Gastrocnemius medialis (tissue), 4 donors: Measurements from ENCODE around the gene DHRSX. TPM values are rescaled to one million over a fixed set of nuclear protein-coding genes. Genes with fewer than 3 reads are reported as not detected.
"Not testable (repeated sequence)": the region's sequence is repeated elsewhere in the genome, so short reads cannot be mapped to it uniquely, and the experiment has no call there.

Experiments used
- ATAC-seq, 2 donors: fragments of 150-250 bp; one replicate each; pipeline ENCODE4 v1.9.1; 2016
- DNase-seq, 2 donors: peaks; one replicate each; pipeline ENCODE4 v3.0.0-alpha.2; 2019
- H3K27ac ChIP-seq, 4 donors: fragments of 200-600 bp; sonication (generic); 1 replicate in 1 of 4; 2 replicates in 3 of 4; pipeline ENCODE4 v1.5.1; 2016 to 2018; ENCODE audit warnings: mild to moderate bottlenecking in 2 of 4, moderate library complexity in 1 of 4
- H3K27me3 ChIP-seq, 3 donors: fragments of 200-600 bp; sonication (generic) in 2 of 3; 1 replicate in 1 of 3; 2 replicates in 2 of 3; pipeline versions ENCODE4 v1.5.1 to v1.6.0; 2016 to 2019; ENCODE audit warnings: mild to moderate bottlenecking in 1 of 3, moderate library complexity in 1 of 3
- H3K36me3 ChIP-seq, 2 donors: fragments of 200-600 bp; sonication (generic) in 1 of 2; one replicate each; pipeline ENCODE4 v1.5.1; 2017 to 2018
- H3K4me1 ChIP-seq, 2 donors: fragments of 200-600 bp; sonication (generic) in 1 of 2; one replicate each; pipeline ENCODE4 v1.5.1; 2016 to 2017; ENCODE audit warnings: mild to moderate bottlenecking in 2 of 2
- H3K4me3 ChIP-seq, 4 donors: fragments of 200-600 bp; sonication (generic) in 3 of 4; 1 replicate in 1 of 4; 2 replicates in 3 of 4; pipeline ENCODE4 v1.5.1; 2016 to 2019; ENCODE audit warnings: mild to moderate bottlenecking in 2 of 4
- H3K9me3 ChIP-seq, 3 donors: fragments of 200-600 bp; sonication (generic) in 2 of 3; 1 replicate in 1 of 3; 2 replicates in 2 of 3; pipeline ENCODE4 v1.5.1; 2016 to 2019
- POLR2A ChIP-seq, 2 donors: fragments of 450-650 bp; IDR thresholded peaks; one replicate each; pipeline ENCODE4 v1.6.1; 2017; ENCODE audit warnings: antibody characterized with exemption in 2 of 2, mild to moderate bottlenecking in 2 of 2, moderate library complexity in 2 of 2
- in situ Hi-C, 4 donors: fragments of 200-750 bp; cut with MboI; loops; one replicate each; pipeline versions ENCODE4 v1.15.0 to v1.8.0; 2017; ENCODE audit warnings: low sequenced_read_pairs in 4 of 4
- intact Hi-C: fragments of 100-400 bp; cut with DNase I; formaldehyde crosslinking; loops from one replicate; pipeline ENCODE4 v1.15.1; 2023; ENCODE audit warnings: low total_unique reads
- total RNA-seq, 4 donors: library from RNA; depleted of rRNA; stranded (reverse); fragments of >200 nt; gene quantifications; one replicate each; pipeline versions ENCODE4 v1.1.0 to v1.2.3, GENCODE V29; 2016
- TF ChIP-seq, protein P1 (sequence below), 5 experiments: fragments of 450-650 bp in 3 of 5; fragments of 200-600 bp in 2 of 5; sonication (generic) in 2 of 5; IDR thresholded peaks in 4 of 5; conservative IDR thresholded peaks in 1 of 5; 1 replicate in 4 of 5; 2 replicates in 1 of 5; pipeline ENCODE4 v1.5.1; 2016 to 2019; ENCODE audit warnings: antibody characterized with exemption in 5 of 5, mild to moderate bottlenecking in 3 of 5, moderate library complexity in 3 of 5

DHRSX gene
- total RNA-seq, 4 donors from 2014 or later, result 9.8 to 31.1 (median 13.6) TPM

DNA sequence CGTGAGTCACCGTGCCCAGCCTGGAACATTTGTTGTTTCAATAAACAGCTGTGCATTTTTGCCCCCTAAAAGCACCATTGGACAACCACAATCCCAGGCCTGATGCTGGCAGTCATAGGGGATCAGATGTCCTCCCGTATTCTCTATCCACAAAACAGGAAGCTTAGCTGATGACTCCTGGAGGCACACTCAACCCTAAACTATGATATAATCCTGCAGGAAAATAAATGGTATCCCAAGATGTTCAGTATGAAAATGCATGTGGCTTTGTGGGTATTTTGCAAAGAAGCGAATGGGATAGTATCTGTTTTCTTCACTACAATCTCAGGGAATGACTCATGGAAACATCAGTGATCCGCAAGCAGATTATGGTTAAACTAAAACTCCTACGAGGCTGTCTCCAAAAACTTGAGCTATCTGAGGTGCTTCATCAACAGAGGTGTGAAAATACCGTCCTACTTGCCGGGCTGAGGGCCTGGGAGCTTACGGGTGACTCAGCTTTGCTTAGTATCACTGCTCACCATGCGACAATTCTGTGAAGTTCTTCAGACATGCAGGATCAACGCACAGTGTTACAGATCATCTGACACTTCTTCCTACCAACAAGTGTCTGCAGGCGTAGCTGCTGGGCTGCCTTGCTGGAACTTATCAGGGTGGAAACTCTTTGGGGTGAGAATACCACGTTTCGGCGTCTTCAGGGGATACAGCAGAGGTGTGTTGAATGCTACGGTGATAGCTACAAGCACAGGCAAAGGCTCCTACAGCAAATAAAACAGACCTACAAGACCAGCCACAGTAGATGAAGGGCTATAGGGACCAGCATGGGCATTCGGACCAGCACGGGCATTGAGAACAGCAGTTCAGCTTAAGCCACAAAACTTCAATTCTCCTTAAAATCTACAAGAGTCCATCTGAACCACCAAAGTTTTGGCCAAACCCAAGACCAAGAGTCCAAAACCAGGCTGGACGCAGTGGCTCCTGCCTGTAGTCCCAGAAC lies 148.5 kb downstream of the DHRSX start:
- intact Hi-C loops (no loop called here), in situ Hi-C loops (no loop called here)
- peak; percentile 61 to 77 for DNase-seq
- H3K27ac ChIP-seq, result peak overlapping the region; percentile 63 to 89 (median 86)
- no peak for TF ChIP-seq POLR2A (IDR thresholded peaks at IDR 0.05)
- TF ChIP-seq, protein P1, sequence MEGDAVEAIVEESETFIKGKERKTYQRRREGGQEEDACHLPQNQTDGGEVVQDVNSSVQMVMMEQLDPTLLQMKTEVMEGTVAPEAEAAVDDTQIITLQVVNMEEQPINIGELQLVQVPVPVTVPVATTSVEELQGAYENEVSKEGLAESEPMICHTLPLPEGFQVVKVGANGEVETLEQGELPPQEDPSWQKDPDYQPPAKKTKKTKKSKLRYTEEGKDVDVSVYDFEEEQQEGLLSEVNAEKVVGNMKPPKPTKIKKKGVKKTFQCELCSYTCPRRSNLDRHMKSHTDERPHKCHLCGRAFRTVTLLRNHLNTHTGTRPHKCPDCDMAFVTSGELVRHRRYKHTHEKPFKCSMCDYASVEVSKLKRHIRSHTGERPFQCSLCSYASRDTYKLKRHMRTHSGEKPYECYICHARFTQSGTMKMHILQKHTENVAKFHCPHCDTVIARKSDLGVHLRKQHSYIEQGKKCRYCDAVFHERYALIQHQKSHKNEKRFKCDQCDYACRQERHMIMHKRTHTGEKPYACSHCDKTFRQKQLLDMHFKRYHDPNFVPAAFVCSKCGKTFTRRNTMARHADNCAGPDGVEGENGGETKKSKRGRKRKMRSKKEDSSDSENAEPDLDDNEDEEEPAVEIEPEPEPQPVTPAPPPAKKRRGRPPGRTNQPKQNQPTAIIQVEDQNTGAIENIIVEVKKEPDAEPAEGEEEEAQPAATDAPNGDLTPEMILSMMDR (IDR thresholded peaks at IDR 0.05 in 4 of 5, conservative IDR thresholded peaks at IDR 0.05 in 1 of 5), result no peak
- no peak overlapping the region for H3K4me3 ChIP-seq
- H3K36me3 ChIP-seq, result no peaks in the 10 kb centered on the region
- no peaks in the 10 kb centered on the region for H3K9me3 ChIP-seq
- peaks cover 0 to 27% of the 10 kb centered on the region in 2 donors for H3K4me1 ChIP-seq
- peak; percentile 80 to 84 for ATAC-seq
- no peaks in the 10 kb centered on the region for H3K27me3 ChIP-seq

DNA sequence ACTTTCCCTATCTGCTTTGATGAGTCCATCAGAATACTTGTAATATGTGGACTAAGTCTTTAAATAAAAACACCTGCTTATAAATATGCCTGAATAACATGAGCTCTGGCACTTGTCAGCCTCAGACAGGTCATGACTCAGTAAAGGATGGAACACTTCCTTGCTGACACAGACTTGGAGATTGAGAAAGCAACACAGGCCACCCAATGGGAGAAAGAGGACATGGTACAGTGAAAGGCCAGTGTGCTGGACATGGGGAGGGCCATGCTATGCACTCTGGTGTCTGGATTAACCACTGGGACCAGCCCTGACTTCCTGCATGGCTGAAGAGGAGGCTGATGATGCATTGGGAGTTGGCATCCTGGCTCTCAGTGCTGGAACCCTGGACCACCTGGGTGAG lies 149.5 kb downstream of the DHRSX start:
- Histone ChIP-seq H3K27me3 (no peaks in the 10 kb centered on the region), H3K4me3 (no peak overlapping the region), H3K9me3 (no peaks in the 10 kb centered on the region), H3K36me3 (no peaks in the 10 kb centered on the region), H3K4me1 (peaks cover 0 to 23% of the 10 kb centered on the region in 2 donors), H3K27ac (peak overlapping the region; percentile 63 to 89 (median 86))
- intact Hi-C loops (no loop called here), in situ Hi-C loops (no loop called here)
- ATAC-seq, result peak; percentile 86 to 88
- TF ChIP-seq, protein P1 (IDR thresholded peaks at IDR 0.05 in 4 of 5, conservative IDR thresholded peaks at IDR 0.05 in 1 of 5), result no peak
- no peak for TF ChIP-seq POLR2A (IDR thresholded peaks at IDR 0.05)
- peak; percentile 64 to 83 for DNase-seq

DNA sequence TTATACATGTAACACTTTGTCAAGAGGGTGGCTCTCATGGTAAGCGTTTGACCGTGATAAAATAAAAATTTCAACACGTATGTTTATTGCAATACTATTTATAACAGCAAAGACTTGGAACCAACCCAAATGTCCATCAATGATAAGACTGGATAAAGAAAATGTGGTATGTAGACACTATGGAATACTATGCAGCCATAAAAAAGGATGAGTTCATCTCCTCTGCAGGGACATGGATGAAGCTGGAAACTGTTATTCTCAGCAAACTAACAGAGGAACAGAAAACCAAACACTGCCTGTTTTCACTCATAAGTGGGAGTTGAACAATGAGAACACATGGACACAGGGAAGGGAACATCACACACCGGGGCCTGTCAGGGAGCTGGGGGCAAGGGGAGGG lies 150.1 kb downstream of the DHRSX start:
- DNase-seq, H3K36me3 ChIP-seq, H3K4me3 ChIP-seq, ATAC-seq, intact Hi-C loops, H3K27me3 ChIP-seq, H3K9me3 ChIP-seq, in situ Hi-C loops: not testable (repeated sequence)
- Histone ChIP-seq H3K4me1 (peaks cover 0 to 23% of the 10 kb centered on the region in 2 donors), H3K27ac (peak overlapping the region in 3 of 4 donors; percentile 83 to 89 (median 89))

DNA sequence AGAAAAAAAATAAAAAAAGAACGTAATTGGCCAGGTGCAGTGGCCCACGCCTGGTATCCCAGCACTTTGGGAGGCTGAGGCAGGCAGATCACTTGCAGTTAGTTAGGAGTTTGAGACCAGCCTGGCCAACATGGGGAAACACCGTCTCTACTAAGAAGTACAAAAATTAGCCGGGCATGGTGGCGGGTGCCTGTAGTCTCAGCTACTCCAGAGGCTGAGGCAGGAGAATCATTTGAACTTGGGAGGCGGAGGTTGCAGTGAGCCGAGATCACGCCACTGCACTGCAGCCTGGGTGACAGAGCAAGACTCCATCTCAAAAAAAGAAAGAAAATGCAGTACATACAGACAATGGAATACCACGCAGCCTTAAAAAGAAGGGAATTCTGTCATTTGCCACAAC lies 150.7 kb downstream of the DHRSX start:
- H3K4me3 ChIP-seq, in situ Hi-C loops, intact Hi-C loops, DNase-seq, H3K9me3 ChIP-seq, H3K27me3 ChIP-seq, H3K27ac ChIP-seq, ATAC-seq, H3K36me3 ChIP-seq: not testable (repeated sequence)
- peaks cover 0 to 23% of the 10 kb centered on the region in 2 donors for H3K4me1 ChIP-seq

DNA sequence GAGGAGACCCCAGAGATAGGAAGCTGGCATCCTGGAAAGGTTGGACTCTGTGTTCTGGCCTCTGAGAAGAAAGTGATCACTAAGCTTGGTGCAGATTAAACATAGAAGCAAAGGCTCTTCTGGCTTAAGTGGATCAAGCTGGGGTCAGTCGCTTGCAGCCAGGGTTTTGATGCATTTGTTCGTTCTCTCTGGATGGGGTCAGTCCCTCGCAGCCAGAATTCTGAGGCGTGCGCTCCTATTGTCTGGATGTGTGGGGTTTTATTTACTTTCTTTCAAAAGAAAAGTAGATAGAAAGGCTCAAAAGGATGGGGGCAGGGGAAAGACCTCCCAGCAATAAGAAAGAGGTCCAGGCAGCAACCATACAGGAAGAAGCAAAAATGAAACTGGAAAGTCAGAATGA lies 152.6 kb downstream of the DHRSX start:
- TF ChIP-seq, protein P1 (IDR thresholded peaks at IDR 0.05 in 4 of 5, conservative IDR thresholded peaks at IDR 0.05 in 1 of 5), result no peak
- TF ChIP-seq POLR2A (IDR thresholded peaks at IDR 0.05), result no peak
- no peaks in the 10 kb centered on the region for H3K36me3 ChIP-seq
- intact Hi-C loops (no loop called here), in situ Hi-C loops (loop anchor here in 1 of 4 donors (25.0 kb wide), 2 partner anchors 264 to 1361 kb away; no protein-coding TSS in a partner anchor)
- no peaks in the 10 kb centered on the region for H3K9me3 ChIP-seq
- DNase-seq (no peak), ATAC-seq (no peak)
- H3K4me1 ChIP-seq, result peaks cover 0 to 24% of the 10 kb centered on the region in 2 donors
- H3K27me3 ChIP-seq, result no peaks in the 10 kb centered on the region
- H3K4me3 ChIP-seq, result no peak overlapping the region
- H3K27ac ChIP-seq, result no peak overlapping the region
